Sigmoid colon (tissue), 4 donors: ENCODE results near the gene TBC1D16.

ENCODE experiments used
- POLR2AphosphoS5 ChIP-seq, 4 donors: sonication (generic); formaldehyde crosslinking; IDR thresholded peaks; one replicate each; pipeline ENCODE4 v1.6.1; 2017; ENCODE audit warnings: antibody characterized with exemption in 4 of 4
- TF ChIP-seq, protein P1 (sequence below), 4 experiments: fragments of 450-650 bp in 3 of 4; fragments of 200-600 bp in 1 of 4; IDR thresholded peaks; one replicate each; pipeline ENCODE4 v1.5.1; 2016 to 2019; ENCODE audit warnings: antibody characterized with exemption in 4 of 4, mild to moderate bottlenecking in 3 of 4, moderate library complexity in 2 of 4

DNA sequence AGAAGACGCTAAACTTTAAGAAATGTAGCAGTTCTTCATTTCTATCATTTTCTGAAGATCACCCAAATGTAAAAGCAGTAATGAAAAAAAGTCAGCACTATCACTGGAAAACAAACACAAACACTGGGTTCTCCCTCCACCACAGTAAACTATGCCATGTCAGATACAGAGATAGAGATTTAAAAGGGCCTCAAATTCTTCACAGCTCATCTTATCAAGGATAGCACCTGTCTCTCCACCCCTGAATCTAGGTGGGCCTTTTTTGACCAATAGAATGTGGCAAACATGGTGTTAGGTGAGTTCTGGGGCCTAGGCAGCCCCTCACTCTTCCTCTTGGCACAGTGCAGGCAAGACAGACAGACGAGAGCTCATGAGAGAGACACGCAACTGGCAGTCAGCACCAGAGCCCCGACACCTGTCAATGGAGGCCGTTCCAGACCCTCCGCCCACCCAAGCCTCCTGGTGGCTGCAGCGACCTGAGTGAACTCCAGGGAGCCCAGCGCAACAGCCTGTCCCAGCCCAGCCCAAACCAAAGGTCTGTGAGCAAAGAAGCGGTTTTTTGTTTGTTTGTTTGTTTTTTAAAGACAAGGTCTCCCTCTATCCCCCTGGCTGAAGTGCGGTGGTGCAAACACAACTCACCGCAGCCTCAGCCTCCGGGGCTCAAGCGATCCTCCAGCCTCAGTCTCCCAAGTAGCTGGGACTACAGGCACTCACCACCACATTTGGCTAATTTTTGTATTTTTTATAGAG, 79.8 kb downstream of the TBC1D16 start:
- TF ChIP-seq, protein P1, sequence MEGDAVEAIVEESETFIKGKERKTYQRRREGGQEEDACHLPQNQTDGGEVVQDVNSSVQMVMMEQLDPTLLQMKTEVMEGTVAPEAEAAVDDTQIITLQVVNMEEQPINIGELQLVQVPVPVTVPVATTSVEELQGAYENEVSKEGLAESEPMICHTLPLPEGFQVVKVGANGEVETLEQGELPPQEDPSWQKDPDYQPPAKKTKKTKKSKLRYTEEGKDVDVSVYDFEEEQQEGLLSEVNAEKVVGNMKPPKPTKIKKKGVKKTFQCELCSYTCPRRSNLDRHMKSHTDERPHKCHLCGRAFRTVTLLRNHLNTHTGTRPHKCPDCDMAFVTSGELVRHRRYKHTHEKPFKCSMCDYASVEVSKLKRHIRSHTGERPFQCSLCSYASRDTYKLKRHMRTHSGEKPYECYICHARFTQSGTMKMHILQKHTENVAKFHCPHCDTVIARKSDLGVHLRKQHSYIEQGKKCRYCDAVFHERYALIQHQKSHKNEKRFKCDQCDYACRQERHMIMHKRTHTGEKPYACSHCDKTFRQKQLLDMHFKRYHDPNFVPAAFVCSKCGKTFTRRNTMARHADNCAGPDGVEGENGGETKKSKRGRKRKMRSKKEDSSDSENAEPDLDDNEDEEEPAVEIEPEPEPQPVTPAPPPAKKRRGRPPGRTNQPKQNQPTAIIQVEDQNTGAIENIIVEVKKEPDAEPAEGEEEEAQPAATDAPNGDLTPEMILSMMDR (IDR thresholded peaks at IDR 0.05): no peak
- TF ChIP-seq POLR2AphosphoS5 (IDR thresholded peaks at IDR 0.05): no peak
